H1 (cell line): Measurements from ENCODE around the gene IL18R1. TPM values are rescaled to one million over a fixed set of nuclear protein-coding genes. Genes with fewer than 3 reads are reported as not detected.

Source experiments
- CTCF ChIA-PET: fragments of 300-600 bp; sonication (Branson Sonifier 250); formaldehyde crosslinking; loops from one replicate; lab custom pipeline; 2021; ENCODE audit not compliant: partially characterized antibody; lab: Charles Lee
- POLR2A ChIA-PET: fragments of 300-600 bp; sonication (Branson Sonifier 250); formaldehyde crosslinking; loops from one replicate; lab custom pipeline; 2021; ENCODE audit warnings: inconsistent platforms; ENCODE audit not compliant: partially characterized antibody; lab: Charles Lee
- DNase-seq, 2 experiments: peaks; one replicate each; pipeline versions ENCODE4 v3.0.0 to v3.0.0-alpha.2; 2010 to 2022; ENCODE audit warnings: low spot score in 2 of 2, low read depth in 1 of 2, mixed read lengths in 1 of 2
- FAIRE-seq: peaks from 2 replicates; lab custom pipeline; 2011; peaks lifted over from hg19 to GRCh38; lab: Jason Lieb, UNC
- H2AFZ ChIP-seq: 2 replicates; pipeline ENCODE4 v1.8.1; 2012; ENCODE audit warnings: low read length, inconsistent platforms
- H2AK5ac ChIP-seq: 2 replicates; pipeline ENCODE4 v1.6.1; 2013; ENCODE audit warnings: low read depth, low read length
- H2BK120ac ChIP-seq: replicated peaks from 2 replicates; pipeline ENCODE3; 2013; ENCODE audit warnings: low read depth, low read length, inconsistent platforms
- H2BK12ac ChIP-seq: 2 replicates; pipeline ENCODE4 v1.6.1; 2013; ENCODE audit warnings: low read depth, low read length
- H2BK15ac ChIP-seq: 2 replicates; pipeline ENCODE4 v1.6.1; 2013; ENCODE audit warnings: low read length
- H2BK20ac ChIP-seq: 2 replicates; pipeline ENCODE4 v1.6.1; 2013; ENCODE audit warnings: low read length
- H2BK5ac ChIP-seq: 2 replicates; pipeline ENCODE4 v1.6.1; 2013; ENCODE audit warnings: low read depth, low read length
- H3K14ac ChIP-seq: 2 replicates; pipeline ENCODE4 v1.6.1; 2013; ENCODE audit warnings: inconsistent platforms; ENCODE audit not compliant: insufficient read length
- H3K18ac ChIP-seq: 2 replicates; pipeline ENCODE4 v1.6.1; 2013; ENCODE audit warnings: low read length; ENCODE audit errors: extremely low read depth
- H3K23ac ChIP-seq: 2 replicates; pipeline ENCODE4 v1.6.1; 2013; ENCODE audit warnings: inconsistent platforms; ENCODE audit not compliant: insufficient read length
- H3K23me2 ChIP-seq: 2 replicates; pipeline ENCODE4 v1.6.1; 2013; ENCODE audit warnings: low read depth, low read length
- H3K27ac ChIP-seq: 2 replicates; pipeline ENCODE4 v1.6.1; 2011; ENCODE audit warnings: low read depth, low read length, inconsistent platforms
- H3K27me3 ChIP-seq, 4 experiments: replicated peaks in 1 of 4; 1 replicate in 1 of 4; 2 replicates in 3 of 4; pipeline versions ENCODE4 v1.6.1 to v1.8.1; 2011 to 2013; ENCODE audit warnings: low read length in 3 of 4, mild to moderate bottlenecking in 3 of 4, inconsistent platforms in 2 of 4, mixed read lengths in 2 of 4, moderate library complexity in 1 of 4; ENCODE audit not compliant: control insufficient read depth in 3 of 4, insufficient read depth in 3 of 4; ENCODE audit errors: extremely low read depth in 1 of 4
- H3K36me3 ChIP-seq, 4 experiments: 2 replicates each; pipeline versions ENCODE4 v1.6.1 to v1.8.1; 2011 to 2013; ENCODE audit warnings: mild to moderate bottlenecking in 4 of 4, low read length in 3 of 4, moderate library complexity in 2 of 4, control low read depth in 1 of 4, inconsistent platforms in 1 of 4; ENCODE audit not compliant: insufficient read depth in 4 of 4, control insufficient read depth in 2 of 4
- H3K4ac ChIP-seq: replicated peaks from 2 replicates; pipeline ENCODE3; 2013; ENCODE audit warnings: low read length, low read depth, mixed read lengths, inconsistent platforms; ENCODE audit not compliant: insufficient read length
- H3K4me1 ChIP-seq, 4 experiments: replicated peaks in 1 of 4; 1 replicate in 1 of 4; 2 replicates in 3 of 4; pipeline versions ENCODE4 v1.6.1 to v1.8.1; 2011 to 2013; ENCODE audit warnings: low read length in 3 of 4, inconsistent platforms in 2 of 4, mixed read lengths in 1 of 4; ENCODE audit not compliant: insufficient read depth in 4 of 4, control insufficient read depth in 3 of 4
- H3K4me2 ChIP-seq, 2 experiments: 2 replicates each; pipeline versions ENCODE4 v1.6.1 to v1.8.1; 2011 to 2013; ENCODE audit warnings: low read depth in 2 of 2, low read length in 2 of 2, control low read depth in 1 of 2, inconsistent platforms in 1 of 2, mild to moderate bottlenecking in 1 of 2; ENCODE audit not compliant: insufficient read depth in 1 of 2
- H3K4me3 ChIP-seq, 4 experiments: fragments of 200-600, 300-600 bp in 1 of 4; sonication (generic), shearing (Covaris generic), sonication (Bioruptor Twin) in 1 of 4; 2 replicates each; pipeline versions ENCODE4 v1.5.1 to v1.8.1; 2011 to 2016; ENCODE audit warnings: low read length in 4 of 4, low read depth in 3 of 4, control low read depth in 2 of 4, inconsistent platforms in 2 of 4, mild to moderate bottlenecking in 2 of 4, mixed read lengths in 1 of 4, moderate library complexity in 1 of 4; ENCODE audit not compliant: insufficient read depth in 2 of 4; ENCODE audit errors: extremely low read depth in 1 of 4
- H3K56ac ChIP-seq: replicated peaks from 2 replicates; pipeline ENCODE3; 2013; ENCODE audit warnings: low read depth, mild to moderate bottlenecking, mixed read lengths, low read length, inconsistent platforms; ENCODE audit not compliant: insufficient read length
- H3K79me1 ChIP-seq: 2 replicates; pipeline ENCODE4 v1.6.1; 2013; ENCODE audit warnings: low read depth, low read length, control low read depth
- H3K79me2 ChIP-seq, 2 experiments: 2 replicates each; pipeline versions ENCODE4 v1.6.1 to v1.8.1; 2012 to 2013; ENCODE audit warnings: low read length in 2 of 2, mild to moderate bottlenecking in 2 of 2, inconsistent platforms in 1 of 2; ENCODE audit not compliant: insufficient read depth in 2 of 2, control insufficient read depth in 1 of 2
- H3K9ac ChIP-seq, 4 experiments: replicated peaks in 1 of 4; 1 replicate in 1 of 4; 2 replicates in 3 of 4; pipeline versions ENCODE4 v1.6.1 to v1.8.1; 2011 to 2013; ENCODE audit warnings: low read depth in 3 of 4, low read length in 3 of 4, control low read depth in 2 of 4, mild to moderate bottlenecking in 2 of 4, moderate library complexity in 2 of 4, inconsistent platforms in 1 of 4; ENCODE audit errors: extremely low read depth in 1 of 4
- H3K9me3 ChIP-seq, 2 experiments: 2 replicates each; pipeline versions ENCODE4 v1.6.1 to v1.8.1; 2012 to 2013; ENCODE audit warnings: mild to moderate bottlenecking in 2 of 2, moderate library complexity in 2 of 2, control low read depth in 1 of 2, inconsistent platforms in 1 of 2, low read depth in 1 of 2, low read length in 1 of 2, mixed read lengths in 1 of 2; ENCODE audit not compliant: insufficient read depth in 2 of 2
- H4K20me1 ChIP-seq, 2 experiments: replicated peaks in 1 of 2; 2 replicates each; pipeline versions ENCODE3 to v1.8.1; 2011 to 2013; ENCODE audit warnings: inconsistent platforms in 2 of 2, low read length in 2 of 2, mild to moderate bottlenecking in 1 of 2; ENCODE audit not compliant: insufficient read depth in 2 of 2, control insufficient read depth in 1 of 2
- H4K5ac ChIP-seq: 2 replicates; pipeline ENCODE4 v1.6.1; 2013; ENCODE audit warnings: low read length, low read depth, mixed read lengths, inconsistent platforms; ENCODE audit not compliant: insufficient read length
- H4K8ac ChIP-seq: 2 replicates; pipeline ENCODE4 v1.8.0; 2013; ENCODE audit warnings: mild to moderate bottlenecking, moderate library complexity, low read length, inconsistent platforms; ENCODE audit not compliant: insufficient read depth; ENCODE audit errors: extremely low read depth
- H4K91ac ChIP-seq: replicated peaks from 2 replicates; pipeline ENCODE3; 2013; ENCODE audit warnings: low read length, mixed read lengths, inconsistent platforms; ENCODE audit not compliant: insufficient read length
- CEBPB ChIP-seq: IDR thresholded peaks from 2 replicates; pipeline ENCODE4 v1.6.1; 2012; ENCODE audit warnings: low read depth, low read length
- HDAC2 ChIP-seq, 2 experiments: fragments of 300-600 bp in 1 of 2; sonication (generic) in 1 of 2; IDR thresholded peaks; 2 replicates each; pipeline ENCODE4 v1.6.1; 2011 to 2012; ENCODE audit warnings: low read depth in 2 of 2, low read length in 2 of 2, mild to moderate bottlenecking in 2 of 2, moderate library complexity in 2 of 2, borderline replicate concordance in 1 of 2, inconsistent platforms in 1 of 2
- KDM4A ChIP-seq: IDR thresholded peaks from one replicate; pipeline ENCODE4 v1.7.1; 2012; ENCODE audit warnings: low read depth, mild to moderate bottlenecking, moderate library complexity, low read length, inconsistent platforms; ENCODE audit not compliant: severe bottlenecking
- PHF8 ChIP-seq: fragments of 200-600 bp; sonication (generic); conservative IDR thresholded peaks from 2 replicates; pipeline ENCODE4 v1.7.1; 2012; ENCODE audit warnings: low read depth, mild to moderate bottlenecking, inconsistent platforms, low read length, moderate library complexity
- POU5F1 ChIP-seq: IDR thresholded peaks from 2 replicates; pipeline ENCODE4 v1.6.1; 2011; ENCODE audit warnings: low read depth, mild to moderate bottlenecking, low read length, moderate library complexity
- RFX5 ChIP-seq: IDR thresholded peaks from 2 replicates; pipeline ENCODE4 v1.6.1; 2011; ENCODE audit warnings: low read depth, low read length, improper control_type of control experiment, borderline replicate concordance
- RNF2 ChIP-seq: fragments of 200-900, 300-1000 bp; sonication (generic); IDR thresholded peaks from 2 replicates; pipeline ENCODE4 v1.7.1; 2016; ENCODE audit warnings: borderline replicate concordance, low read depth, mild to moderate bottlenecking, antibody characterized with exemption, low read length; ENCODE audit not compliant: poor library complexity, severe bottlenecking; ENCODE audit errors: missing control alignments
- RXRA ChIP-seq: IDR thresholded peaks from 2 replicates; pipeline ENCODE4 v1.6.1; 2011; ENCODE audit warnings: low read depth, mild to moderate bottlenecking, low read length, moderate library complexity; ENCODE audit not compliant: insufficient read depth
- SIN3A ChIP-seq, 2 experiments: IDR thresholded peaks in 1 of 2; conservative IDR thresholded peaks in 1 of 2; 2 replicates each; pipeline ENCODE4 v1.6.1; 2011 to 2012; ENCODE audit warnings: low read length in 2 of 2, improper control_type of control experiment in 1 of 2, low read depth in 1 of 2, mild to moderate bottlenecking in 1 of 2
- SIRT6 ChIP-seq: IDR thresholded peaks from one replicate; pipeline ENCODE4 v1.7.1; 2012; ENCODE audit warnings: low read length, inconsistent platforms
- SP2 ChIP-seq: IDR thresholded peaks from 2 replicates; pipeline ENCODE4 v1.6.1; 2012; ENCODE audit warnings: mild to moderate bottlenecking, low read length, inconsistent platforms
- TAF1 ChIP-seq: IDR thresholded peaks from 2 replicates; pipeline ENCODE4 v1.6.1; 2011; ENCODE audit warnings: mild to moderate bottlenecking, low read depth, low read length
- WGBS, 2 experiments: shearing (Covaris generic) in 1 of 2; methylation state at CpG; one replicate each; pipeline versions ENCODE4 v1.1.6 to v1.1.7; 2013 to 2015; ENCODE audit warnings: low lambda C conversion rate in 2 of 2, mixed read lengths in 2 of 2, inconsistent platforms in 1 of 2, low coverage in 1 of 2, missing lambda C conversion rate in 1 of 2; ENCODE audit not compliant: insufficient replicate concordance in 2 of 2, insufficient coverage in 1 of 2, insufficient read length in 1 of 2; ENCODE audit errors: extremely low coverage in 1 of 2, missing lambda C conversion rate in 1 of 2; 5-methylcytosine and 5-hydroxymethylcytosine counted together
- polyA plus RNA-seq, 7 experiments: library from polyadenylated mRNA; depleted of rRNA in 3 of 7; stranded (reverse) in 5 of 7; unstranded in 2 of 7; fragments of >200 nt in 5 of 7; fragments of 200-250 nt in 2 of 7; gene quantifications; 1 replicate in 5 of 7; 2 replicates in 1 of 7; 4 replicates in 1 of 7; pipeline versions ENCODE4 v1.2.1 to v1.2.3, GENCODE V29; 2011 to 2013; ENCODE audit warnings: missing spikeins in 2 of 7, mixed read lengths in 2 of 7
- total RNA-seq: library from RNA; stranded (reverse); fragmentation: NEBNext Ultra II Directional; extraction: Animal tissue kit (Norgen Biotek cat#: 25700); gene quantifications from 2 replicates; pipeline ENCODE4 v1.2.1, GENCODE V29; 2021

The IL18R1 gene
- total and polyA plus RNA-seq, 2 of the 8 experiments (the other 6 are each of a cell fraction or from before 2014, with no cell fraction given) = 0.54 TPM; not detected in 1

- Histone ChIP-seq H3K14ac (no peak overlapping the region), H2BK15ac (no peak overlapping the region), H3K27me3 (peaks cover 0 to 1% (median 0%) of the 10 kb centered on the region in 4 experiments; a peak in 1 of 7 replicates), H4K5ac (no peak overlapping the region), H3K36me3 (no peaks in the 10 kb centered on the region), H4K91ac (no peak overlapping the region), H3K18ac (no peak overlapping the region), H2BK120ac (no peak overlapping the region), H3K23ac (no peak overlapping the region), H3K79me2 (no peaks in the 10 kb centered on the region), H3K9ac (no peak overlapping the region), H3K4me1 (no peaks in the 10 kb centered on the region), H3K4me2 (no peak overlapping the region), H3K4me3 (no peak overlapping the region), H4K20me1 (no peaks in the 10 kb centered on the region), H4K8ac (no peak overlapping the region), H2BK12ac (no peak overlapping the region), H3K27ac (no peak overlapping the region), H2BK20ac (no peak overlapping the region), H3K79me1 (no peaks in the 10 kb centered on the region), H3K56ac (no peak overlapping the region), H3K23me2 (no peaks in the 10 kb centered on the region), H2BK5ac (no peak overlapping the region), H2AK5ac (no peak overlapping the region), H3K9me3 (peaks cover 24 to 27% of the 10 kb centered on the region in 2 experiments), H3K4ac (no peak overlapping the region), H2AFZ (no peak overlapping the region)
- POLR2A ChIA-PET = no interaction called here
- CTCF ChIA-PET = no interaction called here
- DNase-seq (no peak), FAIRE-seq (no peak)
- WGBS, 2 experiments = 92% methylated on average over 6 of the region's 6 CpGs; no CpG with 5 or more reads in 1 of the 2 experiments
- no peak for TF ChIP-seq POU5F1
- TF ChIP-seq CEBPB = no peak
- no peak for TF ChIP-seq KDM4A
- TF ChIP-seq SP2 = no peak
- TF ChIP-seq RXRA = no peak
- no peak for TF ChIP-seq SIN3A (conservative IDR thresholded peaks at IDR 0.05 in 1 of 2, IDR thresholded peaks at IDR 0.05 in 1 of 2; ENCODE audit: low read depth in 1 of 2, low read length in 2 of 2)
- no peak for TF ChIP-seq HDAC2 (IDR thresholded peaks at IDR 0.05; ENCODE audit: borderline replicate concordance in 1 of 2, low read depth in 2 of 2, low read length in 2 of 2)
- TF ChIP-seq SIRT6 = no peak
- TF ChIP-seq RFX5 = no peak
- TF ChIP-seq PHF8 = no peak
- no peak for TF ChIP-seq RNF2
- no peak for TF ChIP-seq TAF1
Observed at GRCh38 chr2:102367331-102367971, 11.9 kb downstream of the IL18R1 start.
